Measurements from ENCODE around the gene CTNNBL1.

Gene CTNNBL1

GRCh38 chr20:37741055-37741454 is 47.2 kb downstream of the CTNNBL1 start:
- Histone ChIP-seq H3K4me3 (ENCODE audit: low read depth, low read length) (no peak overlapping the region), H3K27me3 (ENCODE audit: control insufficient read depth, insufficient read depth, low read length) (no peaks in the 10 kb centered on the region), H3K27ac (peak overlapping the region; percentile 55), H3K9me3 (ENCODE audit: control insufficient read depth, low read length) (no peaks in the 10 kb centered on the region), H3K79me2 (no peaks in the 10 kb centered on the region), H3K4me2 (ENCODE audit: low read length) (no peak overlapping the region), H3K9ac (no peak overlapping the region), H3K36me3 (ENCODE audit: control insufficient read depth, insufficient read depth, low read length) (no peaks in the 10 kb centered on the region), H2AFZ (no peak overlapping the region), H3K4me1 (peaks cover 31% of the 10 kb centered on the region)
- no peak for TF ChIP-seq CTCF (IDR thresholded peaks at IDR 0.05)

- Histone ChIP-seq H3K4me2 (ENCODE audit: low read length) (no peak overlapping the region), H3K4me3 (ENCODE audit: low read depth, low read length) (no peak overlapping the region), H3K27me3 (ENCODE audit: control insufficient read depth, insufficient read depth, low read length) (no peaks in the 10 kb centered on the region), H3K9me3 (ENCODE audit: control insufficient read depth, low read length) (no peaks in the 10 kb centered on the region), H3K79me2 (no peaks in the 10 kb centered on the region), H3K36me3 (ENCODE audit: control insufficient read depth, insufficient read depth, low read length) (no peaks in the 10 kb centered on the region), H3K4me1 (peaks cover 35% of the 10 kb centered on the region), H3K27ac (peak overlapping the region; percentile 55), H3K9ac (no peak overlapping the region), H2AFZ (no peak overlapping the region)
- no peak for TF ChIP-seq CTCF (IDR thresholded peaks at IDR 0.05)
Observed at GRCh38 chr20:37741570-37741969, 47.7 kb downstream of the CTNNBL1 start.

- Histone ChIP-seq H3K79me2 (no peaks in the 10 kb centered on the region), H3K4me2 (ENCODE audit: low read length) (no peak overlapping the region), H3K9me3 (ENCODE audit: control insufficient read depth, low read length) (no peaks in the 10 kb centered on the region), H3K27ac (peak overlapping the region; percentile 55), H3K27me3 (ENCODE audit: control insufficient read depth, insufficient read depth, low read length) (no peaks in the 10 kb centered on the region), H3K4me3 (ENCODE audit: low read depth, low read length) (no peak overlapping the region), H2AFZ (no peak overlapping the region), H3K9ac (no peak overlapping the region), H3K36me3 (ENCODE audit: control insufficient read depth, insufficient read depth, low read length) (no peaks in the 10 kb centered on the region), H3K4me1 (peaks cover 35% of the 10 kb centered on the region)
- TF ChIP-seq CTCF (IDR thresholded peaks at IDR 0.05) = no peak
Observed at GRCh38 chr20:37742131-37742530, 48.3 kb downstream of the CTNNBL1 start.

GRCh38 chr20:37744347-37744746 is 50.5 kb downstream of the CTNNBL1 start:
- no peaks in the 10 kb centered on the region for H3K27me3 ChIP-seq (ENCODE audit: control insufficient read depth, insufficient read depth, low read length)
- no peak overlapping the region for H3K9ac ChIP-seq
- peaks cover 43% of the 10 kb centered on the region for H3K4me1 ChIP-seq
- no peaks in the 10 kb centered on the region for H3K36me3 ChIP-seq (ENCODE audit: control insufficient read depth, insufficient read depth, low read length)
- H3K27ac ChIP-seq = no peak overlapping the region
- no peak overlapping the region for H2AFZ ChIP-seq
- no peaks in the 10 kb centered on the region for H3K9me3 ChIP-seq (ENCODE audit: control insufficient read depth, low read length)
- H3K79me2 ChIP-seq = no peaks in the 10 kb centered on the region
- no peak for TF ChIP-seq CTCF (IDR thresholded peaks at IDR 0.05)
- H3K4me2 ChIP-seq (ENCODE audit: low read length) = no peak overlapping the region
- no peak overlapping the region for H3K4me3 ChIP-seq (ENCODE audit: low read depth, low read length)

- peaks cover 50% of the 10 kb centered on the region for H3K4me1 ChIP-seq
- no peak overlapping the region for H3K4me2 ChIP-seq (ENCODE audit: low read length)
- no peak for TF ChIP-seq CTCF (IDR thresholded peaks at IDR 0.05)
- no peaks in the 10 kb centered on the region for H3K27me3 ChIP-seq (ENCODE audit: control insufficient read depth, insufficient read depth, low read length)
- H3K4me3 ChIP-seq (ENCODE audit: low read depth, low read length) = no peak overlapping the region
- no peak overlapping the region for H3K9ac ChIP-seq
- H3K36me3 ChIP-seq (ENCODE audit: control insufficient read depth, insufficient read depth, low read length) = no peaks in the 10 kb centered on the region
- H3K79me2 ChIP-seq = no peaks in the 10 kb centered on the region
- H2AFZ ChIP-seq = no peak overlapping the region
- no peaks in the 10 kb centered on the region for H3K9me3 ChIP-seq (ENCODE audit: control insufficient read depth, low read length)
- H3K27ac ChIP-seq = peak overlapping the region; percentile 7
Observed at GRCh38 chr20:37745553-37745952, 51.7 kb downstream of the CTNNBL1 start.
